Smooth muscle cell of the brain vasculature (primary cell): ENCODE measurements around the gene GRB10.

Experiments used
- DNase-seq: peaks from one replicate; pipeline ENCODE4 v3.0.0-alpha.2; 2012; ENCODE audit warnings: low read depth, low spot score

GRB10 gene

DNA sequence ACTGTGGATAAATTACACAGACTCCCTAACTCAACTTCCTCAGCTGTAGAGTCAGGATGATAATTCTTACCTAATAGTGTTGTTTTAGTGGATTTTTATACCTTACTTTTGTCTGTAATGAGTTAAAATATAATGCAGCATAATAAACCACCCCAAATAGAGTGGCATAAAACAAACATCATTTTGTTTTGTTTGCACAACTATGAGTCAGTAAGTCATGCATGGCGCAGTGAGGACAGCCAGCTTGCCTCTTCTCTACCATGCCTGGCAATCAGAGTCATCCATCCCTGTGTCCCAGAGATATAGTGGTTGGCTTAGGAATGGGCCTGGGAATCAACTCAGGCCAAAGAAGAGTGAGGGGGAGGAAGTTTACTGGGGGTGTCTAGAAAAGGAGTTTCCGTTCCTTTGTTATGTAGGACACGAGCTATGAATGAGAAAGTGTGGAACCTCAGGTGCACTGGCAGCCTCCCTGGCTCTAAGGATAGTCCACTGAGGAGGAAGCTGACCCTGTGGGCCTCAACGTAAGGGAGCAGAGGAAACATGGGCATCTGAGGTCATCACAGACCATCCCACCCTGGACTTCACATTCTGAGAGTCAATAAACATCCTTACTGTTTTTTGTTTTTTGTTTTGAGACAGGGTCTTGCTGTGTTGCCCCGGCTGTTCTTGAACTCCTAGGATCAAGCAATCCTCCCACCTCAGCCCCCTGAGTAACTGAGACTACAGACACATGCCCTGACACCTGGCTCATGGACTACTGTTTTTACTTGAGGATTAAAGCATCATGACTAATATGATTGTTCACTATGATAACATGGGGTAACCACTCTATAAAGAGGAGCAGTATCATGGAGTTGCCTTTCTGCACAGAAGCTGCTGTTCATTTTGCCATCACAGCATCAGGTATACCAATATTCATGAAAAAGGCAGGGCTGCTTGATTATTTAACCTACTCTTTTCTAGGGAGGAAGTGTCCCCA, 21.0 kb upstream of the GRB10 start:
- no peak for DNase-seq

DNA sequence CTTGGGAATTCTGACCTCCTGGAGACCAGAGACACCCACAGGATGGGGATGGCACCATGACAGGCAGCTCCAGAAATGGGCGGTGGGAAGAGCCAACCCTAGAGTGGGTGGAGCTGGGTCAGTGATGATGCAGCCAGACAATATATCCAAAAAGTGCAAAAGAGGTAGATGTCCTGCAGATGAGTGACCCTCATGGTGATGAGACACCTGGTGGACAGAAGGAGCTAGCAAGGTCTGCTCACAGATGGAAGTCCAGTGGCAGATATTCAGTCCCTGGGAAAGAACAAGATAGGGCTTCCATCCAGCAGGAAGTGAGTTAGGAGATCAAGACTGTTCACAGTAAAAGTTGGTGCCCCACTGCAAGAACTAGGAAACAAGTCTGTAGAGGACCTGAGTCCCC, 19.2 kb upstream of the GRB10 start:
- DNase-seq, result no peak

DNA sequence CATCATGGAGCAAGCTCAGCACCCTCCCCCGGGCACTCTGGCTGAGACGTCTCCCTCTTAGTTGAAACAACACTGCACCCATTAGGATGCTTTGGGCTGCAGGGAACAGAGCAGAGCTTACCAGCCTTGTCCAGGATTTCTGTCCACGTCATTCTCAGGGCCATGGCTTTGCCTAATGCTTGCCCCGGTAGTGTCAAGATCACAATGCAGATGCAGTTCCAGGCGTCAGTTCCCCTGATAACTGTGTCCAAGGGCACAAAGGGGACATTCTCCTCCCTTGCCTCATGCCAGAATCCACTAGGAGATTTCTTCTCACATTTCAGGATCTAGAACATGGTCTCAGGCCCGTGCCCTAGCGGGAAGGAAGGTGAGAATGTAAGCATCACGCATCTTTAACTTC, 17.2 kb upstream of the GRB10 start:
- no peak for DNase-seq

- DNase-seq, result no peak
These were observed 15.4 kb upstream of the GRB10 start for GRCh38 chr7:50798126-50798525.

DNA sequence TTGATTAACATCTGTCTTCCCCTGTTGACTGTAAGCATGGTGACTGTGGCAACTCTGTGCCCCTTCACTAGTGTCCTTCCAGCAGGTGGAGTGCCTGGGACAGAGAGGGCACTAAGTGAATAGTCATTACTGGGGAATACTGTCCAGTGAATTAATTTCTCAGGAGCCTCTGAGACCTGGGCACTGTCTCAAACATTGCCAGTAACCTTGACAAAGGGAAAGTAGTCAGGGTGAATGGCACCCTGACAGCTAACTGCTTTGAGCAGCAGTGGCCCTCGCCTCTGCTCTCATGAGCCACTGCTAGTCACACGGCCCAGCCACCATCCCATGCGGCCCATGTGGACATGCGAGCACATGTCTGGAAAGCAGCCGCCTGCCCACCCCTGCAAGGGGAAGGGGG, 13.1 kb upstream of the GRB10 start:
- no peak for DNase-seq

GRCh38 chr7:50795253-50795652, 12.6 kb upstream of the GRB10 start:
- no peak for DNase-seq

GRCh38 chr7:50793947-50794570, 11.4 kb upstream of the GRB10 start:
- DNase-seq, result no peak

DNA sequence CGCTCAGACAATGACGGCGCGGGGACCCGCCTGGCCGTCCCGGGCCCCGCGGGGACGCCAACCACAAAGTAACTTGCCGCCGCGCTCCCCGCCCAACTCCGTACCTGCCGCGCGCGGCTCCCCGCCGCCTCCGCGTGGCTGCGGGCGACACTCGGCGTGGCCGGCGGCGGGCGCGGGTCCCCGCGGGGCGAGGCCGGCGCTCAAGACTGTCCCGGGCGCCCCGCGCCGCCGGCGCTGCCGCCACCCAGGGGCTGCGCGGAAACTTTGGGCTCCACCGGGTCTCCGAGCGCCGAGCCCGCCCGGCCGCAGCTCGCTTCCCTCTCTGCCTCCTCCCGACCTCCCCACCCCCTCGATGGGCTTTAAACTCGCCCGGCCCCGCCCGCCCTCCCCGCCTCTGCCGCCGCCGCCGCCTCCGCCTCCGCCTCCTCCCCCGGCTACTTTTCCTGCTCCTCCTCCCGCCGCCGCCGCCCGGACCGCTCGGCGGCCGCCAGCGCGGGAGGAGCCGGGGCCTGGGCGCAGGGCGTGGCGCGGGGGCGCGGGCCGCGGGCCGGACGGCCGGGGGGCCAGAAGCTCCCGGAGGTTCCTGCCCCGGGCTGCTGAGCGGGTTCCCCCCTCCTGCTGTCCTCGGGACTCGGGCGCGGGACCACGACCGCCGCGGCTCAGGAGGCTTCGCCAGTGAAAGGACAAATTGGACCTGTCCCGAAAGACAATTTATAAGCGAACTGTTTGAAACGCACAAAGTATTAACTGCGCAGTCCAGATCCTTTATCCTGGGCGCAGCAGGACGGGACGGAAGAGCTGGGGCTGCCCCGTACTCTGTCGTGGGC, 10.6 kb upstream of the GRB10 start:
- no peak for DNase-seq

DNA sequence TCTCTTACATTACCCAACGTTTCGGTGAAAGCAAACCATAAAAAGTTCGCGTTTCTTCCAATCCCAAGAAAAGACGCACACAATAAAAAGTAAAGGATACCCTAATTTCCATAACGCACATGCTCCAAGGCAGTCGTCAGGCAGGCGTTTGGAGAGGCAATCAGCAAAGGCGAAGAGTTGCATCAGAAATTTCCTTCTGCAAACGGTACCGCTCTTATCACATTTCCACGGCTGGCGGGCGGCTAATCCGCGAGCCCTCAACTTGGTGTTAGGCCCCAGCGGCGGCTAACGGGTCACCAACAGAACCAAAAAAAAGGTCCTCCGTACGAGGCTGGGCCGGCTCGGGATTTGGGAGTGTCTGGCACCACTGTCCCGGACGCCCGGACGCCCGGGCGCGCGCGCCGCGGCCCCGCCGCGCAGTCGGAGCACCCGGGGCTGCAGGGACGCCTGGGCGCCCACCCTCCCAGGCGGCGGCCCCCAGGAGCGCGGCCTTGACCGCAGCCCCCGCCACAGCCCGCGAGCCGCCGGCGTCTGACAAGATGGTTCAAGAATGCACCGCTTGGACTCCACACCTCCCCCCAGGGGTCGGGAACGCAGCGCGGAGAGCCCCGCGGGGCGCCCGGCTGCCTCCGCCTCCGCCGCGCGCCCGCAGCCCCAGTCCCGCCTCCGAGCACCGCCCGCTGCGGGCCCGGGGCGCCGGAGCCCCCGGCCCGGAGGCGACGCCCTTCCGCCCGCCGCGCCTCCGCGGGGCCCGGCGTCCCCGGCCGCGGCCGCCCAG, 9.8 kb upstream of the GRB10 start:
- no peak for DNase-seq

DNA sequence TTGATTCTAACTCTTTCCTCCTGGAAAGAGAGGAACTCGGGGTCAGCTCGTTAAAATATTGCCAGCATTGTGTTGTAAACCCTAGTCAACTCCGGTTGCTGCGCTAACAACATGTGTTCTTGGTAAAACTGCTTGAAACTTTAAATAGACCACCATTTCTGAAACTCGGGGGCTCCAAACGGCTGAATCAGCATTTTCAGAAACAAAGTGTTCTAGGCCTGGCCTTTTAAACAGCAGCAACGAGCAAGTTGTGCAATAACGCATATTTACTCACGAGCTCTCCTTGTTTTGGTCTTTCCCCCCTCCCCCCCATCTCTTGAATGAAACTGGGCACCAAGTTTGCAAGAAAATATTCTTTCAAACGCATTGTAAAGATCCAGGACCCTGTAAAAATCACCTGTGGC, 9.2 kb upstream of the GRB10 start:
- DNase-seq, result no peak

GRCh38 chr7:50791363-50791937, 8.8 kb upstream of the GRB10 start:
- DNase-seq, result no peak

DNA sequence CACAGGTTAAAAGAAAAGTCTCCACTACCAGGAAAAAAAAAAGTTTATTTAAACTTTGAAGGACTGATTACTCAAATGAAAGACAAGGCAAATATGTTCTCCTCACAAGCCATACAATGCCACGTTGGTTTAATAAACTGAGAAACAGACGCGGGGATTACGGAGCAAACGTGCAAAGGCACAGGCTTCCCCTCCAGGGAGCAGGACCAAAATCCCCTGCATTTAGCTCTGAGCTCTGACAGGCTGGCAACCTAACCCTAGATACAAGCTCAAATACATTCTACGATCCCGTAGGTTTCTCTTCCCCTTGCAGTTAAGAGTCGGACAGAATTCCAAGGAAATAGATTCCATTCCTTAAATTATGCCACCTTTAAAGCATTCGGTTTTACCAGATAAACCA, 7.7 kb upstream of the GRB10 start:
- no peak for DNase-seq

DNA sequence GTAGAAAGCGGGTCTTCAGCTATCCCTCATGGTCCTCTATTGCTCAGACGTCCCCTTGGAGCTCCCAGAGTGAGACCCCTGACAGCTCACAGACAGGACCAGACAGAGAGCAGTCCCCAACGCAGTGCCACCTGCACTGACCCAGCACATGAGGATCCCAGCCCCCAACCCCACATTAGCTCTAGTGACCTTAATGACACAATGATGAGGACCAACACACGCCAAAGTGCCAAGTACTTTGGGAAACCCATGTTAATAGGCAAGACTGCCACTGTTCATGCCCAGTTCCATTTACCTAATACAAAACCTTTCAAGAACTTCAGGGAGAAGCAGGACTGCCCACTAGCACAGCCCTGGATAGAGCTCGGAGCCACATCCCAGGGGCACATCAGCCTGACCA, 5.7 kb upstream of the GRB10 start:
- DNase-seq, result no peak

DNA sequence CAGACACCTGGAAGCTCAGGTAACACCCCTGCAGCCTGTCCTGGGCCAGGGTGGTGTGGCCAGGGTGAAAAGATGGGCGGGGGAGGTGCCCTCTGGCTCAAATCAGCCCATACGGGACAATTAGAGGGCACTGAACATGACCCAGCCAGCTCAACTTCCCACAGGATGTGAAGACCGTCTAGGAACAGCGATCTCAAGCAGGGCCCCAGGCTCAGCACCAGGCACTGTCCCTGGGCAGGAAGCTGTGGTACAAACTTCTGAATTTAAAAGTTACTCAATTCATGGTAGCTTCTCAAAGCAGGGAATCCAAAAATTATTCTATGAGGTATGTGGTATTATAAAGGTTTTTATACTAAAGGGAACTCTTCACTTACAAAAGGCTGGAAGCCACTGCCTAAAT, 5.1 kb upstream of the GRB10 start:
- DNase-seq, result no peak

DNA sequence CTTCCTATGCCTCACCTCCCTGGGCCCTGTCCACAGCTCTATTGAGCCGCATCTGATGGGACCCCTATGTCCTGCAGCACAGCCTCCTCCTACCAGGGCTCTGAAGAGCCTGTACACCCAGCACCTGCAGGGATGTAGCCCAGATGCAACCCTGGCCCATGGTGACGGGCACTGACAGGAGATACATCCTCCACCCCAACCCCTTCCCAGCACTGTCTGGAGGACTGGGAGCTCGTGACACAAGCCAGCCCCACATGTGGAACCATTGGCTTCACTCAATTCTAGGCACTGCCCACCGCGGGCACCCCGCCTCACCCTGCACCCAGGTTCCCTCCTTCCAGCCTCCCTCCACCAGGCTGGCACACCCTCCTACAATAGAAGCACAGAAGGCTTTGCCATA, 2.6 kb upstream of the GRB10 start:
- DNase-seq, result no peak

- DNase-seq, result no peak
These were observed 1.3 kb upstream of the GRB10 start for GRCh38 chr7:50783801-50784507.

DNA sequence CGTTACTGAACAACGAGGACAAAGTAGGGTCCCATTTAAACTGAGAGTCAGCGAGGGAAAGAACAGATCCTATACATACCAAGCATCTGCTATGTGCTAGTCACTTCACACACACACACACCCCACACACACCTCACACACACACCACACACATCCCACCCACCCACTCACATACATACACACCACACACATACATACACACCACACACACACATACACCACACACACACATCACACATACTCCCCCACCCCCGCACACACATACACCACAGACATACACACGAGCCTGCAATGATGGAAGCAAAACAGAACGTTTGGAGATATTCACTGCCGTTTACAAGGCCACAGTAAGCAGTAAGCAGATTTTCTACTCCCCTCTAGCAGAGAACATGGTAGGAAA, 607 bp upstream of the GRB10 start:
- no peak for DNase-seq

DNA sequence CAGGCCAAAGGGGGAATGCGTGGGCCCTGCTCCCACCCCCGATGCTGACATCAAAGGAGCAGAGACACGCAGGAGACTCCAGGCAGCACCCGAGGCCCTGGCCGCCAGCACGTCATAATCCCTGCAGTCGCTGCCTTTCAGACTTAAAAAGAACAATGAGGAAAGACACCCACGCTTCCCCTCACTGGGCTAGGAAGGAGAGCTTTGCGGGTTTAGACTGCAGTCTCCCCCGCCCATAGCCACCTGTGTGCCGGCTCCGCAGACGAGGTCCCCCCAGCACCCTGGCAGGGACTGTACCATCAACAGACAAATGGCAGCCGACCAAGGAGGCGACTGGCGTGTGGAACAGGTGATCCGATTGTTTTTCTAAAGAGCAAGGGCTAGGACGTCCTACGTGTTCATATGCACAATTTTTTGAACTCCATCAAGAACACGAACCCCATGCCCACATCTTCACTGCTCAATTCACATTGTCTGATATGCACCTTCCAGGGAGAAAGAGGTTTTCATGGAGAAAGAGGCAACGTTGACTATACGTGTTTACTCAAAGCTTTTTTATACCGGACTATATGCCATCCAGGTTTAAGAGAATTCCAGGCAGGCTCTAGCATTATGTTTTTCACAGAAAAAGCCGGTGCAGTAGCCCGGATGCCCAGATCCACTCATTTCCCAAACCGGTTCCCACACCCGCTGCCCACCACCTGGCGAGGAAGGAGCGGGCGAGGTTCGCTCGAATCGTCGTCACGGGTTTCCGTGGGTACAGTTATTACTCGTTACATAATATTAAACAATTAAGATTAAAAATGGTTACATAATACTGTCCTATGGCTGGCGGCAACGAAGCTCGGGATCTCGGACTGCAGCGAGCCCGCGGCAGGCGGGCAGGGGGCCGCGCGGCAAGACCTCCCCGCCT, 1.1 kb downstream of the GRB10 start:
- DNase-seq, result no peak

GRCh38 chr7:50780436-50780835, 2.3 kb downstream of the GRB10 start:
- DNase-seq, result no peak
